Endothelial cell of umbilical vein (primary cell): ENCODE data around the gene PLA2R1. TPM values are rescaled to one million over a fixed set of nuclear protein-coding genes. Genes with fewer than 3 reads are reported as not detected.

Experiments
- BruUV-seq: library from RNA; stranded (reverse); fragments of 400-500 nt; replicated peaks from 2 replicates; lab custom pipeline; 2021; lab: Mats Ljungman, UMichigan
- CTCF ChIA-PET: fragments of 300-600, 350-600 bp; sonication (Branson Sonifier 250); formaldehyde crosslinking; loops from one replicate; lab custom pipeline; 2021; ENCODE audit warnings: antibody characterized with exemption, inconsistent platforms; lab: Charles Lee
- POLR2A ChIA-PET: fragments of 300-600, 350-600 bp; sonication (Branson Sonifier 250); formaldehyde crosslinking; loops from one replicate; lab custom pipeline; 2021; ENCODE audit warnings: antibody characterized with exemption, inconsistent platforms; lab: Charles Lee
- DNase-seq: peaks from one replicate; pipeline ENCODE4 v3.0.0-alpha.2; 2011; ENCODE audit warnings: low read depth, low spot score
- FAIRE-seq: peaks from 2 replicates; lab custom pipeline; 2011; peaks lifted over from hg19 to GRCh38; lab: Jason Lieb, UNC
- H2AFZ ChIP-seq: 2 replicates; pipeline ENCODE4 v1.6.0; 2012; ENCODE audit warnings: low read depth, low read length, control low read depth, inconsistent platforms
- H3K27ac ChIP-seq: 2 replicates; pipeline ENCODE4 v1.5.1; 2011; ENCODE audit warnings: low read depth, mild to moderate bottlenecking, control low read depth, low read length, moderate library complexity; ENCODE audit not compliant: insufficient read depth
- H3K27me3 ChIP-seq, 2 experiments: 2 replicates each; pipeline versions ENCODE4 v1.6.0 to v1.6.1; 2011; ENCODE audit warnings: low read length in 2 of 2, mixed read lengths in 1 of 2; ENCODE audit not compliant: control insufficient read depth in 2 of 2, insufficient read depth in 2 of 2
- H3K36me3 ChIP-seq, 2 experiments: 2 replicates in 1 of 2; 3 replicates in 1 of 2; pipeline ENCODE4 v1.5.1; 2011; ENCODE audit warnings: low read length in 2 of 2, mild to moderate bottlenecking in 1 of 2, moderate library complexity in 1 of 2; ENCODE audit not compliant: control insufficient read depth in 2 of 2, insufficient read depth in 2 of 2; ENCODE audit errors: extremely low read depth in 1 of 2
- H3K4me1 ChIP-seq: 3 replicates; pipeline ENCODE4 v1.5.1; 2011; ENCODE audit warnings: mild to moderate bottlenecking, low read length; ENCODE audit not compliant: control insufficient read depth, insufficient read depth; ENCODE audit errors: extremely low read depth
- H3K4me2 ChIP-seq: 2 replicates; pipeline ENCODE4 v1.6.1; 2011; ENCODE audit warnings: low read length, control low read depth, mixed read lengths; ENCODE audit not compliant: insufficient read depth
- H3K4me3 ChIP-seq, 3 experiments: fragments of 200-600 bp in 1 of 3; sonication (generic), shearing (Covaris generic) in 1 of 3; replicated peaks in 1 of 3; 2 replicates each; pipeline ENCODE4 v1.5.1; 2011 to 2016; ENCODE audit warnings: control low read depth in 3 of 3, low read length in 3 of 3, mild to moderate bottlenecking in 2 of 3, inconsistent platforms in 1 of 3, low read depth in 1 of 3, moderate library complexity in 1 of 3; ENCODE audit not compliant: insufficient read depth in 1 of 3
- H3K79me2 ChIP-seq: 2 replicates; pipeline ENCODE4 v1.6.0; 2012; ENCODE audit warnings: low read length, inconsistent platforms; ENCODE audit not compliant: control insufficient read depth, insufficient read depth
- H3K9ac ChIP-seq: replicated peaks from 2 replicates; pipeline ENCODE3; 2011; ENCODE audit warnings: low read length, control low read depth; ENCODE audit not compliant: insufficient read depth; ENCODE audit errors: extremely low read depth
- H3K9me1 ChIP-seq: replicated peaks from 3 replicates; pipeline ENCODE4 v1.6.0; 2011; ENCODE audit warnings: mild to moderate bottlenecking, low read length; ENCODE audit not compliant: control insufficient read depth, insufficient read depth; ENCODE audit errors: extremely low read depth
- H3K9me3 ChIP-seq: replicated peaks from 2 replicates; pipeline ENCODE4 v1.5.1; 2012; ENCODE audit warnings: low read length, inconsistent platforms; ENCODE audit not compliant: control insufficient read depth, insufficient read depth
- H4K20me1 ChIP-seq: replicated peaks from 2 replicates; pipeline ENCODE3; 2011; ENCODE audit warnings: mild to moderate bottlenecking, low read length; ENCODE audit not compliant: control insufficient read depth, insufficient read depth; ENCODE audit errors: extremely low read depth
- CTCF ChIP-seq, 2 donors: IDR thresholded peaks; 1 replicate in 1 of 2; 2 replicates in 1 of 2; pipeline ENCODE4 v1.5.1; 2011; ENCODE audit warnings: low read length in 2 of 2, mild to moderate bottlenecking in 2 of 2, moderate library complexity in 2 of 2, control low read depth in 1 of 2, inconsistent platforms in 1 of 2, low read depth in 1 of 2; ENCODE audit not compliant: insufficient read depth in 1 of 2; ENCODE audit errors: extremely low read depth in 1 of 2
- EZH2 ChIP-seq: IDR thresholded peaks from 2 replicates; pipeline ENCODE4 v1.6.1; 2012; ENCODE audit warnings: borderline replicate concordance, low read depth, mild to moderate bottlenecking, moderate library complexity, low read length, inconsistent platforms; ENCODE audit not compliant: severe bottlenecking
- FOS ChIP-seq: IDR thresholded peaks from 2 replicates; pipeline ENCODE4 v1.6.1; 2011; ENCODE audit warnings: mild to moderate bottlenecking, low read length, moderate library complexity, borderline replicate concordance; ENCODE audit not compliant: insufficient read depth
- GATA2 ChIP-seq: IDR thresholded peaks from 2 replicates; pipeline ENCODE4 v1.7.0; 2011; ENCODE audit warnings: low read depth, mild to moderate bottlenecking, moderate library complexity, mixed read lengths, low read length; ENCODE audit not compliant: insufficient read length, insufficient read depth
- JUN ChIP-seq: IDR thresholded peaks from 2 replicates; pipeline ENCODE4 v1.6.1; 2011; ENCODE audit warnings: borderline replicate concordance, low read depth; ENCODE audit not compliant: insufficient read length, insufficient read depth
- MYC ChIP-seq: IDR thresholded peaks from one replicate; pipeline ENCODE4 v1.6.1; 2011; ENCODE audit warnings: mild to moderate bottlenecking, low read depth, low read length
- POLR2A ChIP-seq: IDR thresholded peaks from 2 replicates; pipeline ENCODE4 v1.6.1; 2012; ENCODE audit warnings: low read depth, mild to moderate bottlenecking, control low read depth, low read length
- POLR2AphosphoS5 ChIP-seq: IDR thresholded peaks from 2 replicates; pipeline ENCODE4 v1.6.1; 2012; ENCODE audit warnings: low read depth, mild to moderate bottlenecking, control low read depth, low read length, moderate library complexity; ENCODE audit not compliant: insufficient read depth
- dilution Hi-C: fragments of 300-500 bp; cut with MboI; formaldehyde crosslinking; loops from one replicate; pipeline ENCODE4 v1.15.0; 2019; ENCODE audit warnings: low sequenced_read_pairs; ENCODE audit not compliant: extremely low pct_ligation_motif_present
- intact Hi-C: fragments of 100-400 bp; cut with micrococcal nuclease; formaldehyde crosslinking; loops from one replicate; pipeline ENCODE4 v1.10.0; 2022
- polyA plus RNA-seq, 4 experiments: library from polyadenylated mRNA; depleted of rRNA in 3 of 4; stranded (reverse) in 3 of 4; unstranded in 1 of 4; fragments of >200 nt; gene quantifications; 2 replicates each; pipeline versions ENCODE4 v1.2.1 to v1.2.3, GENCODE V29; 2011 to 2012; ENCODE audit warnings: missing spikeins in 1 of 4
- total RNA-seq: library from RNA; stranded (reverse); gene quantifications from 2 replicates; pipeline ENCODE4 v1.2.3, GENCODE V29; 2021
- TF ChIP-seq, protein P1 (sequence below): IDR thresholded peaks from 2 replicates; pipeline ENCODE4 v1.6.1; 2011; ENCODE audit not compliant: insufficient read depth, insufficient read length

Gene PLA2R1
- total and polyA plus RNA-seq, 2 donors (not counting 3 experiments of a cell fraction or from before 2014, with no cell fraction given) = 6.9 to 14.4 TPM

- no peaks in the 10 kb centered on the region for H4K20me1 ChIP-seq
- no peaks in the 10 kb centered on the region for H3K27me3 ChIP-seq
- H3K4me2 ChIP-seq = peak overlapping the region; percentile 56
- ChIA-PET CTCF (no interaction called here), POLR2A (no interaction called here)
- intact Hi-C loops (loop anchor here (1.0 kb wide), 1 partner anchor 23 kb away; no protein-coding TSS in a partner anchor), dilution Hi-C loops (no loop called here)
- FAIRE-seq (no peak), DNase-seq (peak; percentile 21)
- H3K36me3 ChIP-seq = no peaks in the 10 kb centered on the region
- H2AFZ ChIP-seq = peak overlapping the region; percentile 89
- peak overlapping the region; percentile 60 to 78 (median 75) for H3K4me3 ChIP-seq
- peak overlapping the region; percentile 65 for H3K9ac ChIP-seq
- no peaks in the 10 kb centered on the region for H3K9me1 ChIP-seq
- no TSS peak for BruUV-seq
- TF ChIP-seq EZH2 (no peak), FOS (no peak), JUN (no peak), GATA2 (no peak), POLR2A (no peak), POLR2AphosphoS5 (no peak), CTCF (IDR thresholded peaks at IDR 0.05; ENCODE audit: extremely low read depth in 1 of 2, insufficient read depth in 1 of 2, low read depth in 1 of 2, low read length in 2 of 2) (no peak), MYC (no peak)
- TF ChIP-seq, protein P1, sequence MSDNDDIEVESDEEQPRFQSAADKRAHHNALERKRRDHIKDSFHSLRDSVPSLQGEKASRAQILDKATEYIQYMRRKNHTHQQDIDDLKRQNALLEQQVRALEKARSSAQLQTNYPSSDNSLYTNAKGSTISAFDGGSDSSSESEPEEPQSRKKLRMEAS = no peak
- peaks cover 18% of the 10 kb centered on the region for H3K4me1 ChIP-seq
- H3K79me2 ChIP-seq = peaks cover 37% of the 10 kb centered on the region
- no peaks in the 10 kb centered on the region for H3K9me3 ChIP-seq
- H3K27ac ChIP-seq = peak overlapping the region; percentile 19
These were observed 497 bp downstream of the PLA2R1 start for GRCh38 chr2:160061944-160062291.
